Right ventricle myocardium inferior (tissue), 1 donor: Measurements from ENCODE around the gene DDX31. TPM values are rescaled to one million over a fixed set of nuclear protein-coding genes. Genes with fewer than 3 reads are reported as not detected.
"Not testable (repeated sequence)": the region's sequence is repeated elsewhere in the genome, so short reads cannot be mapped to it uniquely, and the experiment has no call there.

Source experiments
- ATAC-seq: fragments of 200-7000 bp; cut with Tn5 transposase; one replicate; pipeline ENCODE4 v1.9.1; 2020; ENCODE audit warnings: mild to moderate bottlenecking, moderate library complexity
- DNase-seq: peaks from one replicate; pipeline ENCODE4 v3.0.0; 2021; ENCODE audit errors: missing footprints
- intact Hi-C: fragments of 100-400 bp; cut with DNase I; formaldehyde crosslinking; loops from one replicate; pipeline ENCODE4 v1.11.0; 2022
- total RNA-seq: library from RNA; stranded (reverse); fragmentation: NEBNext Ultra II Directional; extraction: Animal tissue kit (Norgen Biotek cat#: 25700); gene quantifications from one replicate; pipeline ENCODE4 v1.2.1, GENCODE V29; 2021
- donor health status: DM: no; HTN: yes; CAD: no; lungs with severe emphysema.

DDX31 gene
- total RNA-seq, 1 donor from 2014 or later: 4.7 TPM

GRCh38 chr9:132568787-132569186 is 101.0 kb downstream of the DDX31 start:
- ATAC-seq, intact Hi-C loops, DNase-seq: not testable (repeated sequence)

GRCh38 chr9:132564526-132564925 is 105.3 kb downstream of the DDX31 start:
- no peak for DNase-seq
- no peak for ATAC-seq
- intact Hi-C loops: no loop called here

GRCh38 chr9:132562306-132562573 is 107.5 kb downstream of the DDX31 start:
- DNase-seq (no peak), ATAC-seq (peak; percentile 42)
- intact Hi-C loops: no loop called here

GRCh38 chr9:132560616-132561202 is 109.1 kb downstream of the DDX31 start:
- intact Hi-C loops: no loop called here
- ATAC-seq (peak; percentile 31), DNase-seq (no peak)

- DNase-seq (no peak), ATAC-seq (no peak)
- intact Hi-C loops: no loop called here
Observed at GRCh38 chr9:132559711-132560110, 110.1 kb downstream of the DDX31 start.

GRCh38 chr9:132557159-132557558 is 112.6 kb downstream of the DDX31 start:
- intact Hi-C loops: no loop called here
- DNase-seq: no peak
- ATAC-seq: no peak

GRCh38 chr9:132556714-132557113 is 113.1 kb downstream of the DDX31 start:
- ATAC-seq: no peak
- no peak for DNase-seq
- intact Hi-C loops: no loop called here

GRCh38 chr9:132556235-132556634 is 113.5 kb downstream of the DDX31 start:
- no peak for ATAC-seq
- intact Hi-C loops: no loop called here
- DNase-seq: no peak

GRCh38 chr9:132555528-132555927 is 114.3 kb downstream of the DDX31 start:
- no peak for DNase-seq
- intact Hi-C loops: no loop called here
- no peak for ATAC-seq

GRCh38 chr9:132554755-132555154 is 115.0 kb downstream of the DDX31 start:
- ATAC-seq: no peak
- no peak for DNase-seq
- intact Hi-C loops: no loop called here

GRCh38 chr9:132552041-132552440 is 117.7 kb downstream of the DDX31 start:
- no peak for ATAC-seq
- intact Hi-C loops: no loop called here
- no peak for DNase-seq

- DNase-seq (no peak), ATAC-seq (no peak)
- intact Hi-C loops: no loop called here
Observed at GRCh38 chr9:132551556-132551955, 118.2 kb downstream of the DDX31 start.

GRCh38 chr9:132548751-132549640 is 120.8 kb downstream of the DDX31 start:
- ATAC-seq: no peak

GRCh38 chr9:132547976-132548730 is 121.6 kb downstream of the DDX31 start:
- DNase-seq (no peak), ATAC-seq (no peak)
- intact Hi-C loops: no loop called here

More at GRCh38 chr9:132548751-132549640, 120.8 kb downstream of the DDX31 start:
- no peak for DNase-seq
- intact Hi-C loops: no loop called here

GRCh38 chr9:132547436-132547835 is 122.3 kb downstream of the DDX31 start:
- DNase-seq (no peak), ATAC-seq (no peak)
- intact Hi-C loops: no loop called here

- DNase-seq (no peak), ATAC-seq (no peak)
Observed at GRCh38 chr9:132547052-132547431, 122.7 kb downstream of the DDX31 start.

GRCh38 chr9:132546148-132547051 is 123.4 kb downstream of the DDX31 start:
- intact Hi-C loops: no loop called here
- DNase-seq (no peak), ATAC-seq (peak; percentile 59)

More at GRCh38 chr9:132547052-132547431, 122.7 kb downstream of the DDX31 start:
- intact Hi-C loops: no loop called here

GRCh38 chr9:132545578-132545977 is 124.2 kb downstream of the DDX31 start:
- intact Hi-C loops: no loop called here
- ATAC-seq (no peak), DNase-seq (no peak)

GRCh38 chr9:132543960-132544359 is 125.8 kb downstream of the DDX31 start:
- DNase-seq (no peak), ATAC-seq (no peak)
- intact Hi-C loops: no loop called here
